H9 (cell line): ENCODE measurements around the gene SUPT3H. TPM values are rescaled to one million over a fixed set of nuclear protein-coding genes. Genes with fewer than 3 reads are reported as not detected.

Source experiments
- DNase-seq: peaks from one replicate; pipeline ENCODE4 v3.0.0-alpha.2; 2017
- H2AFZ ChIP-seq: one replicate; pipeline ENCODE4 v1.6.1; 2013; ENCODE audit warnings: mild to moderate bottlenecking, low read length, control low read depth, moderate library complexity
- H2AK5ac ChIP-seq: 2 replicates; pipeline ENCODE4 v1.6.1; 2013; ENCODE audit warnings: low read length, control low read depth, mixed read lengths; ENCODE audit not compliant: insufficient read length
- H2BK120ac ChIP-seq: one replicate; pipeline ENCODE4 v1.6.1; 2013; ENCODE audit warnings: low read depth, mild to moderate bottlenecking, low read length, control low read depth, inconsistent platforms; ENCODE audit not compliant: poor library complexity, severe bottlenecking
- H2BK12ac ChIP-seq: 2 replicates; pipeline ENCODE4 v1.6.1; 2013; ENCODE audit warnings: low read length, control low read depth, mixed read lengths, low read depth; ENCODE audit not compliant: insufficient read length
- H2BK15ac ChIP-seq: 2 replicates; pipeline ENCODE4 v1.6.1; 2013; ENCODE audit warnings: low read depth, low read length, control low read depth
- H2BK20ac ChIP-seq: one replicate; pipeline ENCODE4 v1.6.1; 2013; ENCODE audit warnings: low read depth, mild to moderate bottlenecking, low read length, control low read depth, inconsistent platforms; ENCODE audit not compliant: poor library complexity, severe bottlenecking
- H2BK5ac ChIP-seq: 2 replicates; pipeline ENCODE4 v1.6.1; 2013; ENCODE audit warnings: low read length, control low read depth, mixed read lengths; ENCODE audit not compliant: insufficient read length
- H3K14ac ChIP-seq: 2 replicates; pipeline ENCODE4 v1.6.1; 2013; ENCODE audit warnings: low read length, control low read depth; ENCODE audit not compliant: insufficient read depth
- H3K18ac ChIP-seq: 2 replicates; pipeline ENCODE4 v1.6.1; 2013; ENCODE audit warnings: low read depth, mild to moderate bottlenecking, mixed read lengths, low read length, control low read depth; ENCODE audit not compliant: insufficient read length
- H3K23ac ChIP-seq: 2 replicates; pipeline ENCODE4 v1.6.1; 2013; ENCODE audit warnings: low read length, control low read depth, mixed read lengths, low read depth; ENCODE audit not compliant: insufficient read length
- H3K23me2 ChIP-seq: 2 replicates; pipeline ENCODE4 v1.6.1; 2013; ENCODE audit warnings: low read depth, mild to moderate bottlenecking, mixed read lengths, low read length, control low read depth; ENCODE audit not compliant: insufficient read length, poor library complexity, severe bottlenecking
- H3K27ac ChIP-seq: 2 replicates; pipeline ENCODE4 v1.5.1; 2013; ENCODE audit warnings: low read length, control low read depth, mixed read lengths, low read depth; ENCODE audit not compliant: insufficient read length
- H3K27me3 ChIP-seq: 2 replicates; pipeline ENCODE4 v1.6.1; 2013; ENCODE audit warnings: low read length, control low read depth, inconsistent platforms; ENCODE audit not compliant: insufficient read depth
- H3K4ac ChIP-seq: 2 replicates; pipeline ENCODE4 v1.6.1; 2013; ENCODE audit warnings: low read depth, mild to moderate bottlenecking, control low read depth, inconsistent platforms, low read length, moderate library complexity
- H3K4me1 ChIP-seq: 2 replicates; pipeline ENCODE4 v1.6.1; 2013; ENCODE audit warnings: low read length, control low read depth, inconsistent platforms; ENCODE audit not compliant: insufficient read depth
- H3K4me2 ChIP-seq: 2 replicates; pipeline ENCODE4 v1.6.1; 2013; ENCODE audit warnings: low read length, control low read depth, mixed read lengths; ENCODE audit not compliant: insufficient read length, insufficient read depth
- H3K56ac ChIP-seq: 2 replicates; pipeline ENCODE4 v1.6.1; 2013; ENCODE audit warnings: low read depth, mild to moderate bottlenecking, mixed read lengths, low read length, control low read depth; ENCODE audit not compliant: insufficient read length
- H3K79me1 ChIP-seq: 2 replicates; pipeline ENCODE4 v1.6.1; 2013; ENCODE audit warnings: low read depth, mild to moderate bottlenecking, moderate library complexity, low read length, control low read depth, inconsistent platforms; ENCODE audit not compliant: insufficient read depth, poor library complexity, severe bottlenecking
- H3K79me2 ChIP-seq: 2 replicates; pipeline ENCODE4 v1.6.1; 2013; ENCODE audit warnings: low read length, control low read depth, inconsistent platforms; ENCODE audit not compliant: insufficient read depth
- H3K9ac ChIP-seq: 2 replicates; pipeline ENCODE4 v1.6.1; 2013; ENCODE audit warnings: low read length, control low read depth, mixed read lengths; ENCODE audit not compliant: insufficient read length; ENCODE audit errors: extremely low read depth
- H3K9me3 ChIP-seq: one replicate; pipeline ENCODE4 v1.6.1; 2013; ENCODE audit warnings: low read depth, low read length, inconsistent platforms; ENCODE audit not compliant: control insufficient read depth
- H3T11ph ChIP-seq: one replicate; pipeline ENCODE4 v1.6.1; 2013; ENCODE audit warnings: mild to moderate bottlenecking, low read length, control low read depth, inconsistent platforms
- H4K20me1 ChIP-seq: one replicate; pipeline ENCODE4 v1.6.1; 2013; ENCODE audit not compliant: control insufficient read depth, insufficient read length, insufficient read depth
- H4K5ac ChIP-seq: 2 replicates; pipeline ENCODE4 v1.6.1; 2013; ENCODE audit warnings: low read depth, mild to moderate bottlenecking, mixed read lengths, low read length, control low read depth; ENCODE audit not compliant: insufficient read length
- H4K8ac ChIP-seq: replicated peaks from 2 replicates; pipeline ENCODE4 v1.6.1; 2013; ENCODE audit warnings: low read length, control low read depth, mixed read lengths, low read depth; ENCODE audit not compliant: insufficient read length
- H4K91ac ChIP-seq: 2 replicates; pipeline ENCODE4 v1.6.1; 2013; ENCODE audit warnings: low read depth, mild to moderate bottlenecking, moderate library complexity, mixed read lengths, low read length, control low read depth; ENCODE audit not compliant: insufficient read length
- H3K27ac Mint-ChIP-seq, 3 experiments: 2 replicates in 2 of 3; 3 replicates in 1 of 3; pipeline ENCODE4 v1.8.0; 2020 to 2021; ENCODE audit warnings: mixed read lengths in 3 of 3, mild to moderate bottlenecking in 1 of 3, moderate library complexity in 1 of 3
- H3K27me3 Mint-ChIP-seq: 2 replicates; pipeline ENCODE4 v1.8.0; 2021; ENCODE audit warnings: low read depth, mild to moderate bottlenecking, moderate library complexity, mixed read lengths
- H3K36me3 Mint-ChIP-seq, 3 experiments: 2 replicates in 2 of 3; 3 replicates in 1 of 3; pipeline ENCODE4 v1.8.0; 2020 to 2021; ENCODE audit warnings: low read depth in 3 of 3, mixed read lengths in 3 of 3; ENCODE audit not compliant: insufficient read depth in 1 of 3
- H3K4me1 Mint-ChIP-seq, 2 experiments: 2 replicates each; pipeline ENCODE4 v1.8.0; 2020; ENCODE audit warnings: mixed read lengths in 2 of 2
- H3K4me3 Mint-ChIP-seq, 2 experiments: 2 replicates in 1 of 2; 3 replicates in 1 of 2; pipeline ENCODE4 v1.8.0; 2020 to 2021; ENCODE audit warnings: mild to moderate bottlenecking in 2 of 2, mixed read lengths in 2 of 2, moderate library complexity in 1 of 2
- H3K9me3 Mint-ChIP-seq, 2 experiments: 2 replicates in 1 of 2; 3 replicates in 1 of 2; pipeline ENCODE4 v1.8.0; 2020; ENCODE audit warnings: mild to moderate bottlenecking in 2 of 2, mixed read lengths in 2 of 2, moderate library complexity in 1 of 2
- CTCF ChIP-seq: fragments of 200-600 bp; sonication (generic); conservative IDR thresholded peaks from 3 replicates; pipeline ENCODE4 v1.8.0; 2021; ENCODE audit warnings: antibody characterized with exemption, mild to moderate bottlenecking
- WGBS: extraction: QIAGEN DNeasy Blood & Tissue Kit; methylation state at CpG from one replicate; pipeline ENCODE4 v1.1.7; 2013; ENCODE audit warnings: missing lambda C conversion rate, low lambda C conversion rate, mixed read lengths; ENCODE audit not compliant: insufficient read length; ENCODE audit errors: extremely low coverage; 5-methylcytosine and 5-hydroxymethylcytosine counted together
- total RNA-seq: library from RNA; stranded (reverse); gene quantifications from 2 replicates; pipeline ENCODE4 v1.2.1, GENCODE V29; 2021

The SUPT3H gene
- total RNA-seq, 1 experiment from 2014 or later = 22.5 TPM

- Histone ChIP-seq H2BK12ac (no peak overlapping the region), H3K18ac (no peak overlapping the region), H4K91ac (no peak overlapping the region), H3K23me2 (no peaks in the 10 kb centered on the region), H2BK20ac (no peak overlapping the region), H3K14ac (no peak overlapping the region), H3K27ac (no peak overlapping the region), H3K4ac (no peak overlapping the region), H4K8ac (no peak overlapping the region), H2AK5ac (no peak overlapping the region), H3K56ac (no peak overlapping the region), H3K23ac (no peak overlapping the region), H3K27me3 (no peaks in the 10 kb centered on the region), H3K9me3 (no peaks in the 10 kb centered on the region), H2BK5ac (no peak overlapping the region), H3K4me2 (no peak overlapping the region), H2AFZ (no peak overlapping the region), H4K5ac (no peak overlapping the region), H2BK15ac (no peak overlapping the region), H3T11ph (no peak overlapping the region), H2BK120ac (no peak overlapping the region), H3K79me2 (no peaks in the 10 kb centered on the region; the same call in 1 of the 2 replicates), H3K79me1 (no peaks in the 10 kb centered on the region), H4K20me1 (no peaks in the 10 kb centered on the region), H3K4me1 (no peaks in the 10 kb centered on the region), H3K9ac (no peak overlapping the region)
- no peak overlapping the region for H3K27ac Mint-ChIP-seq
- no peaks in the 10 kb centered on the region for H3K9me3 Mint-ChIP-seq
- H3K36me3 Mint-ChIP-seq = no peaks in the 10 kb centered on the region
- DNase-seq = no peak
- WGBS = no CpG with 5 or more reads among the region's 1 CpG
- TF ChIP-seq CTCF = no peak
- H3K4me3 Mint-ChIP-seq = no peak overlapping the region
- no peaks in the 10 kb centered on the region for H3K27me3 Mint-ChIP-seq
- H3K4me1 Mint-ChIP-seq = no peaks in the 10 kb centered on the region; a peak in 2 of 4 replicates
Observed at GRCh38 chr6:45365036-45365435, 12.7 kb downstream of the SUPT3H start.
